B cell (primary cell): ENCODE data around the gene ZDHHC12. TPM values are rescaled to one million over a fixed set of nuclear protein-coding genes. Genes with fewer than 3 reads are reported as not detected.

Experiments used
- ATAC-seq: fragments of 200-7000 bp; cut with Tn5 transposase; one replicate; pipeline ENCODE4 v1.10.0; 2021; ENCODE audit warnings: low read depth, mild to moderate bottlenecking, moderate number of reproducible peaks, moderate library complexity
- CTCF ChIA-PET: fragments of 350-600 bp; sonication (Branson Sonifier 250); formaldehyde crosslinking; loops from one replicate; lab custom pipeline; 2021; ENCODE audit warnings: antibody characterized with exemption, inconsistent platforms; lab: Charles Lee
- POLR2A ChIA-PET: fragments of 350-600 bp; sonication (Branson Sonifier 250); formaldehyde crosslinking; loops from one replicate; lab custom pipeline; 2021; ENCODE audit warnings: antibody characterized with exemption; lab: Charles Lee
- DNase-seq: peaks from one replicate; pipeline ENCODE4 v3.0.0; 2013
- H2AFZ ChIP-seq: 2 replicates; pipeline ENCODE4 v1.6.1; 2012; ENCODE audit warnings: mild to moderate bottlenecking, low read depth, low read length; ENCODE audit not compliant: insufficient read depth, poor library complexity, severe bottlenecking
- H3K27ac ChIP-seq, 2 donors: 1 replicate in 1 of 2; 2 replicates in 1 of 2; pipeline ENCODE4 v1.5.1; 2012 to 2013; ENCODE audit warnings: low read length in 2 of 2, mild to moderate bottlenecking in 2 of 2, moderate library complexity in 1 of 2
- H3K27me3 ChIP-seq, 4 experiments: fragments of 200-600 bp in 1 of 4; sonication (generic) in 1 of 4; replicated peaks in 1 of 4; 1 replicate in 2 of 4; 2 replicates in 2 of 4; pipeline versions ENCODE4 v1.6.1 to v1.7.0; 2013 to 2016; ENCODE audit warnings: low read length in 3 of 4, mild to moderate bottlenecking in 2 of 4, mixed read lengths in 1 of 4, moderate library complexity in 1 of 4; ENCODE audit not compliant: insufficient read depth in 4 of 4, control insufficient read depth in 3 of 4; ENCODE audit errors: control extremely low read depth in 1 of 4
- H3K36me3 ChIP-seq, 2 experiments: replicated peaks in 1 of 2; 1 replicate in 1 of 2; 2 replicates in 1 of 2; pipeline versions ENCODE4 v1.6.1 to v1.7.1; 2013; ENCODE audit warnings: low read length in 1 of 2; ENCODE audit not compliant: insufficient read depth in 2 of 2, control insufficient read depth in 1 of 2; ENCODE audit errors: control extremely low read depth in 1 of 2, extremely low read depth in 1 of 2
- H3K4me1 ChIP-seq, 2 donors: fragments of 200-600 bp in 1 of 2; sonication (generic) in 1 of 2; 1 replicate in 1 of 2; 2 replicates in 1 of 2; pipeline versions ENCODE4 v1.5.1 to v1.6.1; 2013 to 2017; ENCODE audit warnings: low read length in 2 of 2; ENCODE audit not compliant: control insufficient read depth in 2 of 2, insufficient read depth in 2 of 2
- H3K4me2 ChIP-seq: replicated peaks from 2 replicates; pipeline ENCODE3; 2012; ENCODE audit warnings: mild to moderate bottlenecking, low read depth, low read length; ENCODE audit not compliant: poor library complexity, severe bottlenecking
- H3K4me3 ChIP-seq, 5 experiments: fragments of 200-600 bp in 1 of 5; sonication (generic) in 1 of 5; 1 replicate in 3 of 5; 2 replicates in 2 of 5; pipeline versions ENCODE4 v1.5.1 to v1.7.0; 2011 to 2016; ENCODE audit warnings: low read length in 4 of 5, mild to moderate bottlenecking in 4 of 5, low read depth in 2 of 5, control low read depth in 1 of 5, moderate library complexity in 1 of 5; ENCODE audit not compliant: insufficient read depth in 1 of 5; ENCODE audit errors: control extremely low read depth in 1 of 5, extremely low read depth in 1 of 5
- H3K79me2 ChIP-seq: fragments of 200-600 bp; sonication (generic); one replicate; pipeline ENCODE4 v1.6.0; 2016; ENCODE audit warnings: low read length; ENCODE audit not compliant: control insufficient read depth, insufficient read depth
- H3K9ac ChIP-seq: fragments of 200-600 bp; sonication (generic); 2 replicates; pipeline ENCODE4 v1.6.1; 2017; ENCODE audit warnings: mild to moderate bottlenecking, low read length, moderate library complexity
- H3K9me3 ChIP-seq, 3 donors: one replicate each; pipeline versions ENCODE4 v1.6.1 to v1.7.1; 2013; ENCODE audit warnings: low read length in 2 of 3; ENCODE audit not compliant: control insufficient read depth in 2 of 3, insufficient read depth in 1 of 3; ENCODE audit errors: control extremely low read depth in 1 of 3
- H4K20me1 ChIP-seq: 2 replicates; pipeline ENCODE4 v1.6.0; 2012; ENCODE audit warnings: mild to moderate bottlenecking, low read length; ENCODE audit not compliant: insufficient read depth, control insufficient read depth, poor library complexity, severe bottlenecking
- H3K27ac Mint-ChIP-seq: one replicate; pipeline ENCODE4 v1.8.0; 2021; ENCODE audit warnings: mixed read lengths
- H3K27me3 Mint-ChIP-seq: one replicate; pipeline ENCODE4 v1.8.0; 2021; ENCODE audit warnings: mixed read lengths
- H3K4me1 Mint-ChIP-seq: one replicate; pipeline ENCODE4 v1.8.0; 2021; ENCODE audit warnings: mixed read lengths
- H3K4me3 Mint-ChIP-seq: one replicate; pipeline ENCODE4 v1.8.0; 2021; ENCODE audit warnings: mixed read lengths
- H3K9me3 Mint-ChIP-seq: one replicate; pipeline ENCODE4 v1.8.0; 2022; ENCODE audit warnings: mixed read lengths; ENCODE audit not compliant: insufficient read depth
- CTCF ChIP-seq: fragments of 200-600 bp; IDR thresholded peaks from one replicate; pipeline ENCODE4 v1.8.0; 2022; ENCODE audit warnings: antibody characterized with exemption, mild to moderate bottlenecking
- EZH2 ChIP-seq: IDR thresholded peaks from 2 replicates; pipeline ENCODE4 v1.6.1; 2012; ENCODE audit warnings: borderline replicate concordance, low read depth, mild to moderate bottlenecking, moderate library complexity, low read length; ENCODE audit not compliant: insufficient read depth, poor library complexity, severe bottlenecking
- WGBS: methylation state at CpG from one replicate; pipeline ENCODE4 v1.1.5; 2013; ENCODE audit warnings: missing lambda C conversion rate; ENCODE audit not compliant: insufficient coverage; 5-methylcytosine and 5-hydroxymethylcytosine counted together
- intact Hi-C: fragments of 100-400 bp; cut with micrococcal nuclease; formaldehyde crosslinking; loops from one replicate; pipeline ENCODE4 v1.10.0; 2022
- polyA plus RNA-seq: library from polyadenylated mRNA; depleted of rRNA; stranded (reverse); fragments of >200 nt; gene quantifications from 2 replicates; pipeline ENCODE4 v1.2.3, GENCODE V29; 2012
- total RNA-seq, 2 donors: library from RNA; stranded (reverse); fragments of 120-200 nt in 1 of 2; gene quantifications; 1 replicate in 1 of 2; 2 replicates in 1 of 2; pipeline versions ENCODE4 v1.2.3 to v1.2.4, GENCODE V29; 2013 to 2022

ZDHHC12 gene
- total and polyA plus RNA-seq, 2 donors (not counting 1 experiment from before 2014, with no cell fraction given) = 28.5 to 47.0 TPM

- ChIA-PET POLR2A (interaction anchor here (0.5 to 0.6 kb wide), 2 partner anchors 52 to 237 kb away, joined by 3 to 5 read pairs; no protein-coding TSS in a partner anchor), CTCF (interaction anchor here (0.6 to 1.4 kb wide), 2 partner anchors 9 to 423 kb away, joined by 3 read pairs; no protein-coding TSS in a partner anchor)
- no peak overlapping the region for H3K27ac Mint-ChIP-seq
- no peaks in the 10 kb centered on the region for H3K9me3 Mint-ChIP-seq
- H3K9ac ChIP-seq = no peak overlapping the region
- peaks cover 8 to 9% of the 10 kb centered on the region in 2 donors for H3K4me1 ChIP-seq
- no peak overlapping the region for H3K4me3 Mint-ChIP-seq
- peaks cover 12% of the 10 kb centered on the region for H3K4me1 Mint-ChIP-seq
- WGBS = 87% methylated on average over 3 of the region's 8 CpGs
- no peak overlapping the region for H2AFZ ChIP-seq
- peaks cover 10% of the 10 kb centered on the region for H4K20me1 ChIP-seq
- H3K4me2 ChIP-seq = no peak overlapping the region
- DNase-seq (no peak), ATAC-seq (no peak)
- peaks cover 14% of the 10 kb centered on the region for H3K79me2 ChIP-seq
- H3K27me3 ChIP-seq = no peaks in the 10 kb centered on the region
- TF ChIP-seq CTCF = no peak
- no peak for TF ChIP-seq EZH2
- H3K36me3 ChIP-seq = peaks cover 12 to 38% of the 10 kb centered on the region in 2 experiments
- no peaks in the 10 kb centered on the region for H3K27me3 Mint-ChIP-seq
- no peak overlapping the region for H3K27ac ChIP-seq
- H3K9me3 ChIP-seq = no peaks in the 10 kb centered on the region
- intact Hi-C loops = no loop called here
- H3K4me3 ChIP-seq = no peak overlapping the region
These were observed 26.8 kb downstream of the ZDHHC12 start for GRCh38 chr9:128696923-128697707.

- no peak overlapping the region for H3K4me3 ChIP-seq
- intact Hi-C loops = no loop called here
- peaks cover 15 to 51% of the 10 kb centered on the region in 2 experiments for H3K36me3 ChIP-seq
- H3K79me2 ChIP-seq = peaks cover 36% of the 10 kb centered on the region
- H3K9ac ChIP-seq = no peak overlapping the region
- H3K27ac ChIP-seq = peak overlapping the region in 1 of 2 donors; percentile 17
- no peaks in the 10 kb centered on the region for H3K27me3 ChIP-seq
- peaks cover 32% of the 10 kb centered on the region for H4K20me1 ChIP-seq
- no peak overlapping the region for H3K4me2 ChIP-seq
- TF ChIP-seq CTCF (no peak), EZH2 (no peak)
- ChIA-PET CTCF (interaction anchor here (1.2 kb wide), 1 partner anchor 8 kb away, joined by 4 read pairs; the partner anchor contains the start of gene PKN3), POLR2A (no interaction called here)
- no peak for ATAC-seq
- Mint-ChIP-seq H3K27ac (peak overlapping the region; percentile 20), H3K9me3 (no peaks in the 10 kb centered on the region), H3K4me3 (no peak overlapping the region), H3K4me1 (peaks cover 22% of the 10 kb centered on the region), H3K27me3 (no peaks in the 10 kb centered on the region)
- WGBS = no CpG with 5 or more reads among the region's 6 CpGs
- peaks cover 13% of the 10 kb centered on the region in 2 donors for H3K4me1 ChIP-seq
- H2AFZ ChIP-seq = no peak overlapping the region
- no peak for DNase-seq
- H3K9me3 ChIP-seq = no peaks in the 10 kb centered on the region
These were observed 29.6 kb downstream of the ZDHHC12 start for GRCh38 chr9:128694344-128694743.
